NB4 (cell line): Measurements from ENCODE around the gene CASTOR1.

Experiments used
- MYC ChIP-seq: IDR thresholded peaks from 2 replicates; pipeline ENCODE4 v1.6.1; 2011; ENCODE audit warnings: low read depth, low read length
- POLR2A ChIP-seq: IDR thresholded peaks from 2 replicates; pipeline ENCODE4 v1.6.1; 2011; ENCODE audit warnings: mild to moderate bottlenecking; ENCODE audit not compliant: insufficient read length; ENCODE audit errors: extremely low read depth
- TF ChIP-seq, protein P1 (sequence below): IDR thresholded peaks from one replicate; pipeline ENCODE4 v1.5.1; 2012; ENCODE audit warnings: low read depth, low read length
- TF ChIP-seq, protein P2 (sequence below): IDR thresholded peaks from 2 replicates; pipeline ENCODE4 v1.6.1; 2011; ENCODE audit warnings: low read depth, low read length

- TF ChIP-seq, protein P1, sequence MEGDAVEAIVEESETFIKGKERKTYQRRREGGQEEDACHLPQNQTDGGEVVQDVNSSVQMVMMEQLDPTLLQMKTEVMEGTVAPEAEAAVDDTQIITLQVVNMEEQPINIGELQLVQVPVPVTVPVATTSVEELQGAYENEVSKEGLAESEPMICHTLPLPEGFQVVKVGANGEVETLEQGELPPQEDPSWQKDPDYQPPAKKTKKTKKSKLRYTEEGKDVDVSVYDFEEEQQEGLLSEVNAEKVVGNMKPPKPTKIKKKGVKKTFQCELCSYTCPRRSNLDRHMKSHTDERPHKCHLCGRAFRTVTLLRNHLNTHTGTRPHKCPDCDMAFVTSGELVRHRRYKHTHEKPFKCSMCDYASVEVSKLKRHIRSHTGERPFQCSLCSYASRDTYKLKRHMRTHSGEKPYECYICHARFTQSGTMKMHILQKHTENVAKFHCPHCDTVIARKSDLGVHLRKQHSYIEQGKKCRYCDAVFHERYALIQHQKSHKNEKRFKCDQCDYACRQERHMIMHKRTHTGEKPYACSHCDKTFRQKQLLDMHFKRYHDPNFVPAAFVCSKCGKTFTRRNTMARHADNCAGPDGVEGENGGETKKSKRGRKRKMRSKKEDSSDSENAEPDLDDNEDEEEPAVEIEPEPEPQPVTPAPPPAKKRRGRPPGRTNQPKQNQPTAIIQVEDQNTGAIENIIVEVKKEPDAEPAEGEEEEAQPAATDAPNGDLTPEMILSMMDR = no peak
- TF ChIP-seq, protein P2, sequence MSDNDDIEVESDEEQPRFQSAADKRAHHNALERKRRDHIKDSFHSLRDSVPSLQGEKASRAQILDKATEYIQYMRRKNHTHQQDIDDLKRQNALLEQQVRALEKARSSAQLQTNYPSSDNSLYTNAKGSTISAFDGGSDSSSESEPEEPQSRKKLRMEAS = no peak
- no peak for TF ChIP-seq POLR2A
- no peak for TF ChIP-seq MYC
Observed at GRCh38 chr22:30270832-30271231, 18.5 kb downstream of the CASTOR1 start.
